ENCODE data around the gene ANKS1B.
"Not testable (repeated sequence)": the region's sequence is repeated elsewhere in the genome, so short reads cannot be mapped to it uniquely, and the experiment has no call there.

The ANKS1B gene

DNA sequence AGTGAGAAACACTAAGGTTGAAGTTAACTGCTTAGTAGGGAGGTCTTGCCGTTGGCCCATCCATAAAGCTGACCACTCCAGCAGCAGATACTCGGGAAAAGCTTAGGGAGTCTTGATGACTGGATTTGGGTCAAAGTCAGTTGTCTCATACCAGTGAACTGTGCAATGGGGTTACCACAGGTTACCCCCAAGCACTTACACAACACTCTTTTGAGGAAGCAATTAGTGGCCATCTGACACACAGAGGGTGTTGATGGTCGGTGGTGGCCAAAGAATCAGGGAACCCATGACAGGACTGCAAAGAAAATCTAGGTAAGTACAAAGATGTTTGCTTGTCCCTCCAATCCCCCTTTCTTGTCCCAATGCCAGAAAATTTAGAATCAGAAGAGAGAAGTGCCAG, 929.4 kb downstream of the ANKS1B start:
- no peak for DNase-seq (ENCODE audit: low spot score)

DNA sequence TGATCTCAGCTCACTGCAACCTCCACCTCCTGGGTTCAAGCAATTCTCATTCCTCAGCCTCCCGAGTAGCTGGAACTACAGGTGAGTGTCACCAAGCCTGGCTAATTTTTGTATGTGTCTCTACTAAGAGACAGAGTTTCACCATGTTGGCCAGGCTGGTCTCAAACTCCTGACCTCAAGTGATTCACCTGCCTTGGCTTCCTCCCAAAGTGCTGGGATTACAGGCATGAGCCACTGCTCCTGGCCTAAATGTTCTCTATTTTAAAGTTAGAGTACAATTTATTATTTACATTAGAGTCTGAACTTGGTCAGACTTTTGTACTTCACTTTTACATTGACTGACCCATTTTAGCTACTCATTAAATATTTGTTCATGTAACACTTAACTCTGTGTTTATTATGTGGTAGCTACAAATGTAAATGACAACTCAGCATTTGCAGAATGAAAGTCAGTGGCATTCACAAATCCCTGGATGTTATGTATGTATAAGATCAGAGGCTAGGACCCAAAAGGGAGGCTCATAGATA, 930.1 kb downstream of the ANKS1B start:
- no peak for DNase-seq (ENCODE audit: low spot score)

DNA sequence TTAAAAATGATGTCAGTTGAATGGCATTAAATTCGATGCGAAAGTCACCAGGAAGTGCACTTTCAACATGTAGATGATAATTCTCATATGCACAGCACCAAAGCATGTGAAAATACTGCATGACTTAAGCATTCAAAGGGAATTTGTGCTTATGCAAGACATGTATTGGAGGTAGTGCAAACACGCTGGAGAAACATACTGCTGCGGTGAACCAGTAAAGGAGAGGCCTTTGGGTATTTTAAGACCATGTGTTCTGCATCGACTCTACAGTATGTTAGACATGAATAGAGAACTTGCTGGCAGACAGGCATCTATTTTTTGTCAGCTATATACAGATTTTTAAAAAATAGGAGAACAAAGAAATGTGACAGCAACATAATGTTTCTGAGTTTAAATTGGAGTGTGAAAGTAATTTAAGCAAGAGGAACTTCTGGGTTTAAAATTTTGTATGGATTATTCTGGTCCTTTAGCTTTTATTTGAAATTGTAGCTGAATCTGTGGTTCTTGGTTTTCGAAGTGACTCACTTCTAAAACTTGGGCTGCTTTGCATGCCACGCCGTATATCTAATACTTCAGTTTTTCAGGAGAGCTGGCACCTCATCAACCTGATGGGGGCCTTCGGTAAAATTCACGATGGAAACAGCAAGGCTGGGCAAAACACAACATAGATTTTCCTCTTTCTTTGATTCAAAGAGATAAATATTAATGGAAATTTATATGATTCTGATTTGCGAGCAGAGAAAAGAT, 930.9 kb downstream of the ANKS1B start:
- DNase-seq (ENCODE audit: low spot score), result no peak

DNA sequence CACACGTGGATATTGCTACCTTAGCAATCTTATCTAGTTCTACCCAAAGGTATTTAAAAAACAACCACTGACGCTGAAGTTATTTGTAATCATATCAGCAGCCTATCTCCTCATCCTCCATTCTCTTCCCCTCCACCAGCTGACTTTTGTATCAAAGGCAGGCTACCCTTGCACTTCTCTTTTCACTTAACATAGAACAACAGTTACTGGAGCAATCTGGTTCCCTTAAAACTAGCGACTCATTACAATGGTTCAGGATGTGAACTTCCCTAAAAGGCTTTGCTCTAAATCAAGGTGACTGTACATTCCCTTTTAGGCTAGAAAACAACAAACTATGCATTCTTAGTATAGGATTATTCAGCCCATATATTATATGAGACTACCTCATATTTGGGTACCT, 935.0 kb downstream of the ANKS1B start:
- no peak for DNase-seq (ENCODE audit: low spot score)

DNA sequence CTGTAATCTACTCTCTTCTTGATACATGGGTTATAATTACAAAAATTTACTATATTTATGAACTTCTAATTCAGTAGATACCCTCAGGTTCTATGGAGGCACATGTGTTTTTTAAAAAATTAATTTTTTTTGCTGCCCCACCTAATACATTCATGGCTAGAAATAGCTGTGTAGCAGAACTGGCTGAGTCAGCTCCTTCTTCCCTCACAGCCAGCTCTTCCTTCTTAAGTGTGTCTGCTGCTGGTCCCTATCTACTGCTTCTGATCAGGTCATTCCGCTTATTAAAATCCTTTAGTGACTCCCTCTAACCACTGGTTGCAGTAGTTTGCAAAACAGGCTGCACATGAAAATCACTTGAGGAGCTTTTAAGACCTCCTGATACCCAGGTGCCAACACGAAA, 939.6 kb downstream of the ANKS1B start:
- no peak for DNase-seq (ENCODE audit: low spot score)

DNA sequence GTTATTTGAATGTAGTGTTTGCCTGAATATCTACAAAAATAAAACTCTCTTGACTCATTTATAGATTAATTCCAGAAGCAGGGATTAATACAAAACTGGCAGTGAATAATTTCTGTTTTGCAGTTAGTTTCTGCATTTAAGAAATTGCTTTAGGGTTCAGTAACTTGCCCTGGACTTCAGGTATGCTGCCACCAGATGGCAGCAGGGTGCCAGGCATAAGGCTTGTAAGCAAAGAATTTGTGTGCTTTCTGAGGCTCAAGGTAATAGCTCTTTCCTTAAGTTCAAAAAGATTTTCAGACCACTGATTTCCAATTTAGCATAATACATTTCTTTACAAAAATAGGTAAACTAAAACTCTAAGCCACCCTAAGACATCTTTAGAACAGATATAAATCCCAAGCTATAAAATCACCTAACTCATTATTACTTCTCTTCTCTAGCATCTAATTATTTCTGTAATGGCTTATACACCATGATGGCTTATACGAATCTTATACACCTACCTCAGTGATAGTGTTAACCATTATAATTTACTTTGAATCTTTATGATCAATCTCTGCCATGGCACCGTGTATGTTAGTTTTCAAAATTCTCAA, 941.3 kb downstream of the ANKS1B start:
- DNase-seq (ENCODE audit: low spot score), result peak; percentile 39

DNA sequence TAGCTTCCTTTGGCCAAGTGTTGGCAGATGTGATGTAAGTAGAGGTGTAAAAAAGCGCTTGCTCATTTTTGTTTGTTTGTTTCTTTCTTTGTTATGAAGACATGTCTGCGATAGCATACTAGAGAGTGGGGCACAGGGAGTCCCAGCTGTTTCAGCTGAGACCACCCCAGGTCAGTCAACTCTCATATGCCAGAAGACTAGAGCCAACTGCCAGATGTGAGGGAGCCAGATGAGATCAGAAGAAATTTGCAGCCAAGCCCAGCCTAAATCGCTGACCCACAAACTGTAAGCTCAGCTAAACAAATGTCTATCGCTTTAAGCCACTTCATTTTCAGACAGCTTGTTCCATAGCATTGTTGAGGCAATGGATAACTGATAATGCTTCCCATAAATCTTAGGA, 942.5 kb downstream of the ANKS1B start:
- no peak for DNase-seq (ENCODE audit: low spot score)

DNA sequence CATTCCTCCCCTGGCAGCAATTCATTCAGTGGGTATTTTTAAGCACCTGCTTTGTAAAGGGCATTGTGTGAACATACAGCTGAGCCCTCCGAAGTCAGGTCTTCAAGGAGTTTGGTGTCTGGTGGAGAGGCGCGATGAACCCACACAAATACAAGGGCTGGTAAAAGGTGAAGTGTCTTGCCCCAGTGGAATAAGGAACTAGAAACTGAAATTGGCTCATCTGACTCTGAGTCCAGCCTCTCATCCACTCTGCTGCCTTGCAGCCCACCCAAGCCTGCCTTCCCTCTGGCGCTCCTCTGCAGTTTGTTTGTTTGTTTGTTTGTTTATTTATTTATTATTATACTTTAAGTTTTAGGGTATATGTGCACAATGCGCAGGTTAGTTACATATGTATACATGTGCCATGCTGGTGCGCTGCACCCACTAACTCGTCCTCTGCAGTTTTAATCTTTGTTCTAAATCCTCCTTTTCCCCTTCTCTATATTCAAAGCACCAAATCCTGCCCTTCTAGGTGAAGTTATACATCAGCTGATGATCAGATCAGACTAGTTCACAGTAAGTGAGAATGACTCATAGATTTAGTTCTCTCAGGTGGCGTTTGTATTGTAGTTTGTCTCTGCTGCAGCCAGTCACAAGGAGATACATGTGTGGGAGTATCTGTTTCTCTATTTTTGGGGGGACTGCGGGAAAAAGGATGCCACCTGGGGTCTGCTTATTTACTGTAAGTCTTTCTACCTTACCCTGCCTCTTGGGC, 945.2 kb downstream of the ANKS1B start:
- peak; percentile 3 for DNase-seq (ENCODE audit: low spot score)

DNA sequence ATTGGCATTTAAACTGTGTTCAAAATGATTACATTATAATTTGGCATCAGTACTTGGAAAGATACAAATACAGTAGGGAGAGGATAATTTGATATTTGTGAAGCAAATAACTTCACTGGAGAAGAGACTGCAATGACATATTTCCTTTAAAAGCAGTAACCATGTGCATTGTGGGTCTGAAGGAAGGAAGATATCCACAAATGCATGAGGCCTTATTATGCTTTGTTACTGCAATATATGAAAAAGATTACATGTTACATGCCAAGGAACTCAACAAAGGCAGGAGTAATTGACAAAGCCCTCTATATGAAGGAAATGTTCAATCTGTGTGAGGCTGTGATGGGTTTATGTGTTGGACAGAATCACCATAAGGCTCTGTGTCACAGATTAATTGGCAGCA, 948.2 kb downstream of the ANKS1B start:
- DNase-seq (ENCODE audit: low spot score), result no peak

DNA sequence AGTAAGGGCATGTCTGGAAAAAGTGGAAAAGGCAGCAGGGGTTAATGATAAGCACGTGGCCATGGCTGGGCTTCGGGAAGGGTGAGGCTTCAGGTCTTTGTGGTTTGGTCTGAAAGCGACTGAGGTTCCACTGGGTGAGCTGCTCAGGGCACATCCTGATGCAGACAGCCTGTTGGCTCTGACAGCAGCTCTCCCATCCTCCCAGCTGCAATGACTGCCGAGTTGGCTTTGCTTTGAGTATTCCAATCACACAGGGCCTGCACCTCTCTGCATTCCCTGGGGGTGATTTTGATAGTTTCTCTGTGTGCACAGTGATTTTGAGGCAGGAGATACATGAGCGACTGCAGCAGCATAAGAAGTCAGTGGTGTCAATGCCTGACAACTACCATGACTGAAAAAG, 948.9 kb downstream of the ANKS1B start:
- no peak for DNase-seq (ENCODE audit: low spot score)

DNA sequence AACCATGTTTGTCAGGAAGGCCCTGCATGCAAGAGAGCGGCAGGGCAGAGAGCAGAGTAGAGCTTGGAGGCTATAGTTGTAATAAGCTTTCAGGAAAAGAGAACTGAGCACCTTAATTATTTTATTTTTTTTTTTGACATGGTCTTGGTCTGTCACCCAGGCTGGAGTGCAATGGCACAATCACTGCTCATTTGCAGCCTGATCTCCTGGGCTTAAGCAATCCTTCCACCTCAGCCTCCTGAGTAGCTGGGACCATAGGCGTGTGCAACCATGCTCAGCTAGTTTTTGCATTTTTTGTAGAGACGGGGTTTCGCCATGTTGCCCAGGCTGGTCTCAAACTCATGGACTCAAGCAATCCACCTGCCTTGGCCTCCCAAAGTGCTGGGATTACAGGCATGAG, 950.5 kb downstream of the ANKS1B start:
- not testable (repeated sequence) for DNase-seq (ENCODE audit: low spot score)

DNA sequence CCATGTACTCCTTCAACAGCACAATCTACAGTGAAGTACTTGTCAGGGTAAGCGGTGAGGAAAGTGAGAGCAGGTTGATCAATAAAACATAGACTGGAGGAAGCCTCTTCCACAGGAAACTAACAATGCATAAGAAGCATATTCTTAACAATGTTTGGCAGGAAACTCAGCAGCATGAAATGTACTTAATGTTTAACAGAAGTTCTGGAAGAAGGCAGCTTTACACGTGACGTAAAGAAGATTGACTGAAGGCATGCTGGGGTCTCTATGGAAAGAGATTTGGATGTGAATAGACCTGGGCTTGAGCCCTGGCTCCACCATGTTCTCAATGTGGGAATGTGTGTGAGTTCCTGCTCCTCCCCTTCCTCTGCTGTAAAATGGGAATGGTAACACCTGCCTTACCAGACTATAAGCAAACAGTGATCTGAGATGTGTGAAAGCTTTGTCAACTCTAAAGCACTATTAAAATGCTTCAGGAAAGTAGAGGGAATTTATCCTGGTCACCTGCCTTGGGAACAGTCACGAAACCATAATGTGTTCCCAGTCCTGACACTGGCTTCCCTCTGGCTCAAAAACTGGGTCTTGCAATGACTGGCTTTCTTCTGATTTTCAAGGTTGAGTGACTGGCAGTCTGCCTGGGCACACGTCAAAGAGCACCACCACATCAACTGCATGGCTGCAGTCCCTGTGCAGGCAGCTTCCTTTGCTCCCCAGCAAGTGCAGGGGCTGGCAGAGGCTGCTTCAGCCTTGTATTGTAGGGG, 955.0 kb downstream of the ANKS1B start:
- DNase-seq (ENCODE audit: low spot score), result no peak

DNA sequence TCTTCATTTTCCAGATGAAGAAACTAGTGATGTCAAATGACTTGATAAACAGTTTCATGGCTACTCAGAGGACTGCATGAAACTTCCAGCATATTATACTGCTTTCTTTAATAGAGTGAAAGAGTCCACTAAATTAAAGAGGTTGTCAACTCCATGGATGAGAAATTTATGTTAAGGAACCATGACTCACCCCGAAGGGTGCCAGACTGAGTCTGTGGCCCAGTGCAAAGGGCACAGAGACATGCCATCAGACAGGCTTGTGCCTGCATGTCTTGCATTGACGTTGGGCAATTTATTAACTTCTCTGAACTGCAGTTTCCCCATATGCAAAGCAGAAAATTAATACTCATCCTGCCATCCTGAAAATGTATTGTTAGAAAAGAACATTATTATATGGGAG, 957.3 kb downstream of the ANKS1B start:
- no peak for DNase-seq (ENCODE audit: low spot score)

DNA sequence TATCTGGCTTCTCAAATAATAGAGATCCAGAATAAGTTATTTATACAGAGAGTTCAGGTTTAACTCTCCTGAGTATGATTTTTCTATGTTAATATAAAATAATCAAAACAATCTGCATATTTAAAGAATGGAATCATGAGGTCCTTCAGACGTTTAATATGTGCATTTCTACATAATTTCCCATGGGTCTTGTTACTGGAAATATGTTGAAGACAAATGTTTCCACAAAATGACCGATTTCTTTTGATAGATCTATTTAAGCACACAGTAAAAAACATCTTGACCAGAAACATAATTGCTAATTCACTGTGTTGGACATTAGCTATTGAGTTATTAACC, 957.7 kb downstream of the ANKS1B start:
- DNase-seq (ENCODE audit: low spot score), result no peak

DNA sequence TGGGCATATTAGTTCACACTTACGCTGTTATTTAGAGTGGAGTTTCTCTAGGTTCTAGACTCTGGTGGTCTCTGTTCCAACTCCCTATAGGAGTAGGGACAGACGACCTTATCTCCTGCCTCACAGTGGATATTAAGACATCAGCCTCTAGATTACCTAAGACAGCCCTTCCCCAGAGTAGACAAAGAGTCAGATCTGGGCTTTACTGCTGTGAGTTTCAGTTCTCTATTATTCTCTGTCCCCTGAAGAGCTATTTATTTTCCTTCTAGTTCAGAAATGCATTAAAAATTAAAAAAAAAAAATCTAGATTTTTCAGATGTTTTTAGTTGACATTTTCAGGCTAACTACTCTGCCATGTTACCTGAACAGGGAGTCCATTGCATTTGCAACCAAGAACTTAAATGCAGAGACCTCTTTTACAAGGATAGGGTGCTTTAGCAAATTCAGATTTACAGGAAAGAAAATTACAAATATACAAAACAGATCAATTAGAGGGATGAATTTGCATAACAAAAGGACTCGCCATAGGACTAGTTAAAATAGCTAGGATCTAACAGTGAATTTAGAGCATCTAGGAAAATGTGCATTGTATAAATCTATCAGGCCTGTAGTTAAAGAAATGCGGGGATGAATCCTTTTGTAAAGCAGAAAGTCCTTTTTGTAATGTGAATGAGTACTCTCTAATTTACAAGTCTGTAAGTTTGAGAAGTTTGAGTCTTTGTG, 958.2 kb downstream of the ANKS1B start:
- no peak for DNase-seq (ENCODE audit: low spot score)

DNA sequence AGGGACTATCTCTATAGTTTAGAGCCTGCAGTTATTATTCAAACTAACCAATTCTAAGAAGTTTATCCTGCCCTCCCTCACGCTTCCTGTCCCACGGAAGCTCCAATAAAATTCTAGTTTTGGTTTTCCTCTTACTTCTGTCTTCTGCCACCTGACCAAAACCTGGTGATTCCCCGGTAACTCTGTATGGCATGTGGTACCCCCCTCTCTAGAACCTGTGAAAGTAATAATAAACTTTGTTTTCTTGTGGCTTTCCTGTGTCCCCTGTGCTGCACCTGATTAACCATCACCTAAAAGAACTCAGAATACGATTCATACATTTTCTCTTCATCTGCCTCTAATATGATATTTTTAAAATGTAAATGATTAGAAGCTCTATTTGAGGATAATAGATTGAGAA, 959.9 kb downstream of the ANKS1B start:
- DNase-seq (ENCODE audit: low spot score), result no peak

DNA sequence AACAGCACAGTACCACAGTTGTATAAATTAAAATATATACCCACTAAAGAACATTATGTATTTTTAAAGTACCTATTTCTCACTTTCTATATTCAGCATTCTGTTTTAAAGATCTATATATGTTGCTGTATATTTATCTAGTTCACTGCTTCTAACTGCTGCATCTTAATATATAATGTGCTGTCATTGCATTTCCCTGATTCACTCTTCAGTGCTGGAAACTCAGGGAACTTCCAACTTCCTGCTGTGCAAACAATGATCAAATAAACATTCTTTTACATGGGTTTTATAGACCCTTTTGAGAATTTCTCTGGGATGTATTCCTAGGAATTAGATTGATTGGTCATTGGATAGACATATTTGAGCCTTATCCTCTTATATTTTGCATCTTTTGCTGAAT, 960.5 kb downstream of the ANKS1B start:
- no peak for DNase-seq (ENCODE audit: low spot score)

DNA sequence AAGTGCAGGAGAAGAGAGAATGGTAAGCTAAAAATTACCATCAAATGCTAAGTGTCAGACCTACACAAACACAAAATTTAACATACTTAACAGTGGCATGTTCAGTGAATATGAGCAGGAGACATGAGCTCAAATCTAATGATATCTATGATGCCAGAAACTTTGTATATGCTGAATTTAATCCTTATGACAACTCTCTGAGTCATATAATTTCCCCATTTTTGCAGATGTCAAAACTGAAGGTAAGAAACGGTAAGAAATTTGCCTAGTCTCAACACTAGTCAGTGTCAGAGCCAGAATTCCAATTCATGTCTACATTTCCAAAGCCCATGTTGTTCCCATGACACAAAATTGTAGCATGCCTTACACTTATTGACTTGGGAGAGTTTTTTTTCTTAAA, 963.9 kb downstream of the ANKS1B start:
- DNase-seq (ENCODE audit: low spot score), result no peak

DNA sequence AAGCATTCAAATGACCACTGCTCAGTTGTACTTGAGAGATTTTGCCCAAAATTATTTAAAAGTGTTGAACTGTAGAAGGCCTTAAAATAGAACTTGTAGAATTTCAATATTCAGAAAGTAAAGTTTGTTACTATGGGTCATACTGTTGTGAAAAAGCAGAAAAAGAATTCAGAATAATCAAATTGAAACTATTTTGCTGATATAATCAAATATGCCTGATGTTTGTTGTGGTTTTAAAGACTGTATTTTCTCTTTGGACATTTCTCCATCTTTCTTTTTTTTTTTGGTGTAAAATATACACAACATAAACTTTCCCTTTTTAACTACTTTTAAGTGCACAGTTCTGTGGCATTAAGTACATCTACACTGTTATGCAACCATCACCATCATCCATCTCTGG, 964.9 kb downstream of the ANKS1B start:
- no peak for DNase-seq (ENCODE audit: low spot score)

DNA sequence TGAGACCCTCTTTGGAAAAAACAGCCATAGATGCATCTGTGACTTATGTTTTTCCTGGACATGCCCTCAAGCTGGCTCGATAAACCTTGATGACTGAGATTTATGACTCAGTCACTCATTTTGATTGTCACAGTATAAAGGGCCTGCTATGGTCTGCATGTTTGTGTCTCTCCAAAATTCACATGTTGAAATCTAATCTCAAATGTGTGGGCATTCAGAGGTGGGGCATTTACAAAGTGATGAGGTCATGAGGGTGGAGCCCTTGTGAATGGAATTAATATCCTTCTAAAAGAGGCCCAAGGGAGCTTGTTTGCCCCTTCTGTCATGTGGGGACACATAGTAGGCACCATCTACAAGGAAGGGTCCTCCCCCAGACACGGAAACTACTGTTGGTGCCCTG, 966.8 kb downstream of the ANKS1B start:
- DNase-seq (ENCODE audit: low spot score), result no peak

DNA sequence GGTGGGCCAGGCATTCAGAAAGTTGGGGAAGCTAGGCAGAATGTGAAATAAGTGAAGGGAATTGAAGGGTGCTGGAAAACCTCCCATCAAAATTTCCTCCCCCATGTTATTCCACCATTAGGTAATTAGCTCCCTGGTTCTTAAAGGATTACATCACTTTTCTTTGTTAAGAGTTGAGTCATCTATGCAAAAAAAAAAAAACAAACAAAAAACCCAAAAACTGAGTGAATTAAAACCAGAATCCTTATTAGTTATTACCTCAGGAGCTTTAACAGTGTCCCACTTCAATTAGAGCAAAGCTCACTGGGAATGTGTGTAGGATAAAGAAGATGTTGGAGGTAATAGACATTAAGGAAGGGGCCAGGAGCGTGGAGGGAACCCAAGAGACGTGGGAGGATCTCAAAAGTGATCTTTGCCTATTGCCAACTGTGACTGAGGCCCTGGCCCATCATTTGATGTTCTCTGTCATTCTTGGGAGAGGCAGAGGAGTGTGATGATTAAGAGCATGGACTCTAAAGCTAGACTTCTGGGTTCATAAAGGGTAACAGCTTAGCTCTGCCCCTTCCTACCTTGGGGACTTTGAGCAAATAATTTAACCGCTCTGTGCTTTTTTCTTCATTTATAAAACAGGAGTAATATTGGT, 975.0 kb downstream of the ANKS1B start:
- DNase-seq (ENCODE audit: low spot score), result no peak

Measured in germinal center (tissue), 1 donor.